Caco-2 (cell line): ENCODE data around the gene RAB3D. TPM values are rescaled to one million over a fixed set of nuclear protein-coding genes. Genes with fewer than 3 reads are reported as not detected.

Source experiments
- BruUV-seq: library from RNA; stranded (reverse); fragments of 400-500 nt; replicated peaks from 2 replicates; lab custom pipeline; 2021; lab: Mats Ljungman, UMichigan
- CTCF ChIA-PET: fragments of 300-600 bp; sonication (Branson Sonifier 250); formaldehyde crosslinking; loops from one replicate; lab custom pipeline; 2022; ENCODE audit warnings: antibody characterized with exemption; lab: Charles Lee
- POLR2A ChIA-PET: fragments of 300-600 bp; sonication (Branson Sonifier 250); formaldehyde crosslinking; loops from one replicate; lab custom pipeline; 2022; ENCODE audit warnings: antibody characterized with exemption; lab: Charles Lee
- DNase-seq, 2 experiments: peaks; one replicate each; pipeline versions ENCODE4 v3.0.0 to v3.0.0-alpha.2; 2020 to 2022
- H3K27me3 ChIP-seq: replicated peaks from 2 replicates; pipeline ENCODE4 v1.6.0; 2011; ENCODE audit warnings: low read length; ENCODE audit not compliant: control insufficient read depth, insufficient read depth
- H3K36me3 ChIP-seq: 2 replicates; pipeline ENCODE4 v1.5.1; 2011; ENCODE audit warnings: low read length; ENCODE audit not compliant: control insufficient read depth, insufficient read depth
- H3K4me1 ChIP-seq: fragments of 250-450 bp; sonication (Bioruptor Pico); 2 replicates; pipeline ENCODE4 v1.5.1; 2020; ENCODE audit warnings: mild to moderate bottlenecking
- H3K4me3 ChIP-seq: 2 replicates; pipeline ENCODE4 v1.5.1; 2011; ENCODE audit warnings: low read depth, mild to moderate bottlenecking, control low read depth, low read length
- H3K9me3 ChIP-seq: fragments of 250-450 bp; sonication (Bioruptor Pico); 2 replicates; pipeline ENCODE4 v1.5.1; 2020; ENCODE audit warnings: mild to moderate bottlenecking, moderate library complexity
- H3K27ac Mint-ChIP-seq: one replicate; pipeline ENCODE4 v1.8.0; 2022; ENCODE audit warnings: mixed read lengths; ENCODE audit not compliant: unreplicated experiment
- H3K27me3 Mint-ChIP-seq: one replicate; pipeline ENCODE4 v1.8.0; 2022; ENCODE audit warnings: mixed read lengths; ENCODE audit not compliant: insufficient read depth, unreplicated experiment
- H3K36me3 Mint-ChIP-seq: one replicate; pipeline ENCODE4 v1.8.0; 2022; ENCODE audit warnings: mild to moderate bottlenecking, mixed read lengths; ENCODE audit not compliant: insufficient read depth, unreplicated experiment
- H3K4me1 Mint-ChIP-seq: one replicate; pipeline ENCODE4 v1.8.0; 2022; ENCODE audit warnings: low read depth, mixed read lengths; ENCODE audit not compliant: unreplicated experiment
- H3K4me3 Mint-ChIP-seq: one replicate; pipeline ENCODE4 v1.8.0; 2022; ENCODE audit warnings: mild to moderate bottlenecking, moderate library complexity, mixed read lengths; ENCODE audit not compliant: unreplicated experiment
- H3K9me3 Mint-ChIP-seq: one replicate; pipeline ENCODE4 v1.8.0; 2022; ENCODE audit warnings: mixed read lengths; ENCODE audit not compliant: unreplicated experiment
- intact Hi-C: fragments of 100-400 bp; cut with micrococcal nuclease; formaldehyde crosslinking; loops from one replicate; pipeline ENCODE4 v1.10.0; 2022; ENCODE audit not compliant: unreplicated experiment
- total RNA-seq: library from RNA; stranded (reverse); gene quantifications from 2 replicates; pipeline ENCODE4 v1.2.3, GENCODE V29; 2022
- TF ChIP-seq, protein P1 (sequence below), 2 experiments: fragments of 200-600 bp in 1 of 2; IDR thresholded peaks; 1 replicate in 1 of 2; 2 replicates in 1 of 2; pipeline versions ENCODE4 v1.5.1 to v1.8.0; 2011 to 2022; ENCODE audit warnings: antibody characterized with exemption in 1 of 2, control low read depth in 1 of 2, inconsistent platforms in 1 of 2, low read depth in 1 of 2, low read length in 1 of 2, mild to moderate bottlenecking in 1 of 2, moderate library complexity in 1 of 2; ENCODE audit not compliant: insufficient read depth in 1 of 2, severe bottlenecking in 1 of 2, unreplicated experiment in 1 of 2

The RAB3D gene
- total RNA-seq, 1 experiment from 2014 or later: 28.0 TPM

- peak overlapping the region; percentile 95 for H3K4me3 Mint-ChIP-seq
Observed at GRCh38 chr19:11384778-11385129, 45.3 kb upstream of the RAB3D start.

DNA sequence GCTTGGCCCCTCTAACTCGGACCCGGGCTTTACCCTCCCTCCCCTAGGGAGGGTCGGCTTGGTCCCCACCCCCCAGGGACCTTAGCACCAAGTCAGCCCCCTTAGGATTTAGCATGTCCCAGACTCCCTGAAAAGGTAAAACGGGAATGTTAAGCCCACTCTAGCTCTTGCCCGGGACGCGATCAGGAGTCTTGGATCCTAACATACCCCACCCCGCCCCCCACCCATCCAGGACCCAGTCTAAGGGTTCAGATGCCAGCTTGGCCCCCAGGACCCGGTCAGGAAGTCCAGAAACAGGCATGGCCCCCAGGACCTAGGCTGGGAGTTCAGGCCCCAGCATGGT is 44.2 kb upstream of the RAB3D start:
- no TSS peak for BruUV-seq
- no peak overlapping the region for H3K27ac Mint-ChIP-seq

More at GRCh38 chr19:11384778-11385129, 45.3 kb upstream of the RAB3D start:
- H3K9me3 ChIP-seq: no peaks in the 10 kb centered on the region
- no peaks in the 10 kb centered on the region for H3K9me3 Mint-ChIP-seq
- no TSS peak for BruUV-seq
- no peaks in the 10 kb centered on the region for H3K27me3 Mint-ChIP-seq
- TF ChIP-seq, protein P1, sequence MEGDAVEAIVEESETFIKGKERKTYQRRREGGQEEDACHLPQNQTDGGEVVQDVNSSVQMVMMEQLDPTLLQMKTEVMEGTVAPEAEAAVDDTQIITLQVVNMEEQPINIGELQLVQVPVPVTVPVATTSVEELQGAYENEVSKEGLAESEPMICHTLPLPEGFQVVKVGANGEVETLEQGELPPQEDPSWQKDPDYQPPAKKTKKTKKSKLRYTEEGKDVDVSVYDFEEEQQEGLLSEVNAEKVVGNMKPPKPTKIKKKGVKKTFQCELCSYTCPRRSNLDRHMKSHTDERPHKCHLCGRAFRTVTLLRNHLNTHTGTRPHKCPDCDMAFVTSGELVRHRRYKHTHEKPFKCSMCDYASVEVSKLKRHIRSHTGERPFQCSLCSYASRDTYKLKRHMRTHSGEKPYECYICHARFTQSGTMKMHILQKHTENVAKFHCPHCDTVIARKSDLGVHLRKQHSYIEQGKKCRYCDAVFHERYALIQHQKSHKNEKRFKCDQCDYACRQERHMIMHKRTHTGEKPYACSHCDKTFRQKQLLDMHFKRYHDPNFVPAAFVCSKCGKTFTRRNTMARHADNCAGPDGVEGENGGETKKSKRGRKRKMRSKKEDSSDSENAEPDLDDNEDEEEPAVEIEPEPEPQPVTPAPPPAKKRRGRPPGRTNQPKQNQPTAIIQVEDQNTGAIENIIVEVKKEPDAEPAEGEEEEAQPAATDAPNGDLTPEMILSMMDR (IDR thresholded peaks at IDR 0.05; ENCODE audit: insufficient read depth in 1 of 2, low read depth in 1 of 2, low read length in 1 of 2, severe bottlenecking in 1 of 2, unreplicated experiment in 1 of 2): no peak
- no peaks in the 10 kb centered on the region for H3K27me3 ChIP-seq
- H3K36me3 Mint-ChIP-seq: peaks cover 12% of the 10 kb centered on the region
- H3K4me1 ChIP-seq: 0 out of 2 replicates have a peak, but pooled peaks cover 4% of the 10 kb centered on the region
- ChIA-PET POLR2A (interaction anchor here (0.5 to 2.3 kb wide), 2 partner anchors 10 to 1251 kb away, joined by 5 to 19 read pairs; partner anchors contain the start of gene SWSAP1), CTCF (interaction anchor here (0.9 to 2.7 kb wide), 6 partner anchors 10 to 98 kb away, joined by 4 to 28 read pairs (median 16); partner anchors contain the start of genes ODAD3, PRKCSH and SWSAP1)
- no peaks in the 10 kb centered on the region for H3K36me3 ChIP-seq
- no peak overlapping the region for H3K4me3 ChIP-seq
- DNase-seq: no peak
- H3K4me1 Mint-ChIP-seq: no peaks in the 10 kb centered on the region
- H3K27ac Mint-ChIP-seq: peak overlapping the region; percentile 43
- intact Hi-C loops: loop anchor here (5.0 kb wide), 1 partner anchor 33 kb away; the partner anchor contains the start of gene RGL3

More for the DNA sequence above, 44.2 kb upstream of the RAB3D start:
- ChIA-PET POLR2A (interaction anchor here (0.5 to 2.3 kb wide), 8 partner anchors 9 to 442 kb away, joined by 3 to 19 read pairs (median 4); partner anchors contain the start of genes RGL3 and SWSAP1), CTCF (interaction anchor here (0.6 to 2.7 kb wide), 14 partner anchors 9 to 176 kb away, joined by 4 to 31 read pairs (median 8); partner anchors contain the start of genes ELOF1, ODAD3, PRKCSH and RGL3)
- H3K36me3 ChIP-seq: no peaks in the 10 kb centered on the region
- TF ChIP-seq, protein P1 (IDR thresholded peaks at IDR 0.05; ENCODE audit: insufficient read depth in 1 of 2, low read depth in 1 of 2, low read length in 1 of 2, severe bottlenecking in 1 of 2, unreplicated experiment in 1 of 2): no peak
- H3K4me3 ChIP-seq: peak overlapping the region; percentile 59
- DNase-seq: no peak
- intact Hi-C loops: loop anchor here (5.0 kb wide), 1 partner anchor 34 kb away; the partner anchor contains the start of gene RGL3
- no peaks in the 10 kb centered on the region for H3K27me3 ChIP-seq
- no peaks in the 10 kb centered on the region for H3K4me1 Mint-ChIP-seq
- H3K9me3 Mint-ChIP-seq: no peaks in the 10 kb centered on the region
- H3K9me3 ChIP-seq: no peaks in the 10 kb centered on the region
- H3K4me3 Mint-ChIP-seq: peak overlapping the region; percentile 95
- H3K36me3 Mint-ChIP-seq: peaks cover 12% of the 10 kb centered on the region
- H3K27me3 Mint-ChIP-seq: no peaks in the 10 kb centered on the region
- 0 out of 2 replicates have a peak, but pooled peaks cover 4% of the 10 kb centered on the region for H3K4me1 ChIP-seq
